Testis (tissue), 3 donors: ENCODE data around the gene SHB. TPM values are rescaled to one million over a fixed set of nuclear protein-coding genes. Genes with fewer than 3 reads are reported as not detected.

Source experiments
- DNase-seq: peaks from one replicate; pipeline ENCODE4 v3.0.0-alpha.2; 2019
- H3K27ac ChIP-seq, 2 donors: fragments of 200-600 bp; sonication (generic); one replicate each; pipeline ENCODE4 v1.5.1; 2019
- H3K27me3 ChIP-seq: fragments of 200-600 bp; sonication (generic); one replicate; pipeline ENCODE4 v1.5.1; 2019
- H3K36me3 ChIP-seq: fragments of 200-600 bp; sonication (generic); one replicate; pipeline ENCODE4 v1.5.1; 2017; ENCODE audit warnings: low read depth; ENCODE audit errors: missing control alignments
- H3K4me1 ChIP-seq: fragments of 200-600 bp; sonication (generic); one replicate; pipeline ENCODE4 v1.5.1; 2019
- H3K4me3 ChIP-seq, 2 donors: fragments of 200-600 bp; sonication (generic); one replicate each; pipeline ENCODE4 v1.5.1; 2017 to 2019
- H3K9me3 ChIP-seq: fragments of 200-600 bp; sonication (generic); one replicate; pipeline ENCODE4 v1.5.1; 2017
- POLR2A ChIP-seq: fragments of 450-650 bp; IDR thresholded peaks from one replicate; pipeline ENCODE4 v1.6.1; 2017; ENCODE audit warnings: antibody characterized with exemption, mild to moderate bottlenecking, moderate library complexity
- WGBS, 2 donors: methylation state at CpG; one replicate each; pipeline ENCODE4 v1.1.5; 2018; 5-methylcytosine and 5-hydroxymethylcytosine counted together
- intact Hi-C: fragments of 100-400 bp; cut with DNase I; formaldehyde crosslinking; loops from one replicate; pipeline ENCODE4 v1.15.1; 2023; ENCODE audit warnings: low total_unique reads
- polyA plus RNA-seq: library from polyadenylated mRNA; stranded (reverse); fragments of 350-450 nt; fragmentation: Illumina TruSeq; extraction: RNeasy Lipid Tissue Mini Kit (QIAGEN cat#74804); gene quantifications from one replicate; pipeline ENCODE4 v1.2.3, GENCODE V29; 2014; ENCODE audit warnings: low read depth, low replicate concordance; ENCODE audit not compliant: insufficient read depth
- total RNA-seq, 2 donors: library from RNA; depleted of rRNA; stranded (reverse); fragments of >200 nt; gene quantifications; one replicate each; pipeline ENCODE4 v1.2.3, GENCODE V29; 2016
- TF ChIP-seq, protein P1 (sequence below), 3 experiments: fragments of 450-650 bp in 2 of 3; fragments of 200-600 bp in 1 of 3; sonication (generic) in 1 of 3; IDR thresholded peaks; one replicate each; pipeline ENCODE4 v1.5.1; 2016 to 2019; ENCODE audit warnings: antibody characterized with exemption in 3 of 3, mild to moderate bottlenecking in 2 of 3, moderate library complexity in 1 of 3

Gene SHB
- total and polyA plus RNA-seq, 3 donors from 2014 or later: 8.6 to 22.3 (median 21.2) TPM

DNA sequence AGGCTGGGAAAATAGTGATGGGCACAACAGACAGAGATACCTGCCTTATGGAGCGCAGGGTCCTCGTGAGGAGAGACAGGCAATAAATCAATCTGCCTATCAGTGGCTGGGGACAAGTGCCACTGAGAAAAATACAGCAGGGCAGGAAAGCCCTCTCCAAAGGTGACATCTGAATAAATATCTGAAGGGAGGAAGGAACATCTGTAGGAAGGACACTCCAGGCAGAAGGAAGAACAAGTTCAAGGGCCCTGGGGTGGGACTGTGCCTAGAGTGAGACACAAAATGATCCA is 111.4 kb downstream of the SHB start:
- Histone ChIP-seq H3K27ac (no peak overlapping the region), H3K27me3 (no peaks in the 10 kb centered on the region), H3K4me3 (no peak overlapping the region), H3K36me3 (no peaks in the 10 kb centered on the region), H3K4me1 (no peaks in the 10 kb centered on the region), H3K9me3 (no peaks in the 10 kb centered on the region)
- TF ChIP-seq, protein P1, sequence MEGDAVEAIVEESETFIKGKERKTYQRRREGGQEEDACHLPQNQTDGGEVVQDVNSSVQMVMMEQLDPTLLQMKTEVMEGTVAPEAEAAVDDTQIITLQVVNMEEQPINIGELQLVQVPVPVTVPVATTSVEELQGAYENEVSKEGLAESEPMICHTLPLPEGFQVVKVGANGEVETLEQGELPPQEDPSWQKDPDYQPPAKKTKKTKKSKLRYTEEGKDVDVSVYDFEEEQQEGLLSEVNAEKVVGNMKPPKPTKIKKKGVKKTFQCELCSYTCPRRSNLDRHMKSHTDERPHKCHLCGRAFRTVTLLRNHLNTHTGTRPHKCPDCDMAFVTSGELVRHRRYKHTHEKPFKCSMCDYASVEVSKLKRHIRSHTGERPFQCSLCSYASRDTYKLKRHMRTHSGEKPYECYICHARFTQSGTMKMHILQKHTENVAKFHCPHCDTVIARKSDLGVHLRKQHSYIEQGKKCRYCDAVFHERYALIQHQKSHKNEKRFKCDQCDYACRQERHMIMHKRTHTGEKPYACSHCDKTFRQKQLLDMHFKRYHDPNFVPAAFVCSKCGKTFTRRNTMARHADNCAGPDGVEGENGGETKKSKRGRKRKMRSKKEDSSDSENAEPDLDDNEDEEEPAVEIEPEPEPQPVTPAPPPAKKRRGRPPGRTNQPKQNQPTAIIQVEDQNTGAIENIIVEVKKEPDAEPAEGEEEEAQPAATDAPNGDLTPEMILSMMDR (IDR thresholded peaks at IDR 0.05): no peak
- TF ChIP-seq POLR2A: no peak
- intact Hi-C loops: loop anchor here (10.0 kb wide), 2 partner anchors 87 to 537 kb away; no protein-coding TSS in a partner anchor
- no peak for DNase-seq
- WGBS, 2 donors: 83 to 92% methylated on average over 2 of the region's 2 CpGs

DNA sequence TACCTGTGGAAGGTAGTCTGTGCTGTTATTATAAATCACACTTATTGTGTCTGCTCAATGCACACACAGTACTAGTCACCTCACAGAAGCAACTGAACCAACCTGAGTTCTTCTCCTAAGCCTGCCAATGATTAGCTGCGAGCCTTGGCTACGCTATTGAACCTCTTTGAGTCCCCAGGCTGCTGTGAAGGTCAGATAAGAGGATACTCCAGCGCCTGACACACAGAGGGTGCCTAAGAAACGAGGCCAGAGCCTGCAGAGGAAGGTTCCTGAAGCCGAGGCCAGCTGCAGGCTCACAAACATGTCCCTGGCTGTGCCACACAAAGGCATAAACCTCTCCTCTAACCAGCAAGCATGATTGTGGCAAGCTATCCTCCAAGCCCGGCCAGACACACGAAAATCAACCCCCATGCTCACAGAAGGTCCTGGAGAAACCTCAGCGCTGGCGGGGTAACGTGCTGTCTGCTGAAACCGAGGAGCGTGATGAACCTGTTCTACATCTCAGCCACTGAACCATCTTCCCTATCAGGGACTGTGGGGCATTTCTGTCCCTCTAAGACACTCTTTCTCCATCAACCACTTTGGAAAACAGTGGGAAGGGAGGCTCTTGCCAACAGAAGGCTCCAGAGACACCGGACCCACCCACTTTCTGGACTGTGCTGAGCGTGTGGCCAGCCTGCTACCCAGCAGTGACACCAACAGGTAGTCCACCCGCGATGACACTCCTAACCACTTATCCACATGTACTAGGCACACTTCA is 111.9 kb downstream of the SHB start:
- WGBS, 2 donors: 81 to 87% methylated on average over 16 of the region's 16 CpGs
- intact Hi-C loops: loop anchor here (10.0 kb wide), 2 partner anchors 88 to 538 kb away; no protein-coding TSS in a partner anchor
- H3K27ac ChIP-seq: no peak overlapping the region
- DNase-seq: peak; percentile 29
- no peaks in the 10 kb centered on the region for H3K36me3 ChIP-seq
- H3K9me3 ChIP-seq: no peaks in the 10 kb centered on the region
- no peaks in the 10 kb centered on the region for H3K4me1 ChIP-seq
- H3K4me3 ChIP-seq: no peak overlapping the region
- H3K27me3 ChIP-seq: no peaks in the 10 kb centered on the region
- TF ChIP-seq POLR2A: no peak
- TF ChIP-seq, protein P1 (IDR thresholded peaks at IDR 0.05): no peak

DNA sequence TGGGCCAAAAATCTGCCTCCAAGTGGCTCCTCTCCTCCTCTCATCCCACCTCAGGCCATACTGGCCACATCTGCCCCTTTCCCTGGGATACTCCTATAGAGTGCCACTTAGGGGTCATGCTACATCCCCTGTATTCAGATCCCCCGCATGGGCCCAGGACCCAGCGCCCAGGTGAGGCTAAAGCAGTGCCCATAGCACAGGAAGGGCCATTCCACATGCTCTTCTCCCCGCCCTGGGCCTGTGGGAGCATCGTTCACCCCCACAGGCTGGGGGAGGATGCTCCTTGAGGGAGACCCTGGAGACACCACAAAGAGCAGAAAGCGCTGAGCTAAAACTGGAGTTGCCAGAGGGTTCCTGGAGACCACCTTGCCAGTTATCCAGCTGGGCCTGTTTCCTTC is 112.6 kb downstream of the SHB start:
- WGBS, 2 donors: 80 to 89% methylated on average over 1 to 5 of the region's 5 CpGs
- no peak for DNase-seq
- no peak overlapping the region for H3K4me3 ChIP-seq
- H3K27ac ChIP-seq: no peak overlapping the region
- intact Hi-C loops: loop anchor here (10.0 kb wide), 2 partner anchors 88 to 538 kb away; no protein-coding TSS in a partner anchor
- H3K9me3 ChIP-seq: no peaks in the 10 kb centered on the region
- no peaks in the 10 kb centered on the region for H3K27me3 ChIP-seq
- peaks cover 3% of the 10 kb centered on the region for H3K4me1 ChIP-seq
- TF ChIP-seq POLR2A: no peak
- TF ChIP-seq, protein P1 (IDR thresholded peaks at IDR 0.05): no peak
- H3K36me3 ChIP-seq: no peaks in the 10 kb centered on the region

DNA sequence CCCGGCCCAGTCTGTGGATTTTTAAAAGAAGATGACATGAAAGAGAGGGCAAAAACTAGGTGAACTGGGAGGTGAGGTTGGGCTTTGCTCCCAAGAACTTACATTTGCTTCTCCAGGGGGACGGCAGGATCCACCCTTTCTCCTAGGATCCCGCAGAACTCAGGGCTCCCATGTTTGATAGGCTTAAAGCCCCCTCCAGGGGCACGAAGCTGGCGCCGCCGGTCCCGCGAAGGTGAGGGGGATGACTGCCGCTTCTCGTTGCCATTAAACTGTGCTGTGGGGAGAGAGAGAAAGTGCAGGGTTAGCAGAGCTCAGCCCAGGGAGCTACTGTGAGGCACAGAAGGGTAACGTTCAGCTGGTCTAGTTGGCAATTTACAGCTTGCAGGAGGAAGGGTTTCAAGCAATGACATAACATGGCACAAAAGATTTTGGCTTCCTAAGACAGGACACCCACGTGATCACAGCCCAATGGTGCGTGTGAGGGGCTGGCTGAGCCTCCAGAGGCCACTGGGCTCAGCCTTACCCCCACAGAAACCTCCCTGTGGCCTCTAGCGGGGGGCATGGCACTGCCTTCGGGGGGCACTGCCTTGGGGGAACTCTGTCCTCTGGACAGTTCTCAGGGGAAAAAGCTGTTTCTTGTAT is 113.1 kb downstream of the SHB start:
- H3K36me3 ChIP-seq: no peaks in the 10 kb centered on the region
- no peak overlapping the region for H3K27ac ChIP-seq
- no peaks in the 10 kb centered on the region for H3K27me3 ChIP-seq
- H3K4me3 ChIP-seq: no peak overlapping the region
- no peak for DNase-seq
- WGBS, 2 donors: 91 to 97% methylated on average over 13 to 15 of the region's 16 CpGs
- TF ChIP-seq, protein P1 (IDR thresholded peaks at IDR 0.05): no peak
- no peak for TF ChIP-seq POLR2A
- H3K4me1 ChIP-seq: peaks cover 7% of the 10 kb centered on the region
- H3K9me3 ChIP-seq: no peaks in the 10 kb centered on the region
- intact Hi-C loops: loop anchor here (10.0 kb wide), 2 partner anchors 89 to 539 kb away; no protein-coding TSS in a partner anchor
